HG03103 (cell line): ENCODE measurements around the gene POLN.

Source experiments
- ATAC-seq: cut with Tn5 transposase; IDR thresholded peaks from one replicate; pipeline ENCODE4 v1.9.1; 2021; ENCODE audit warnings: low read depth; ENCODE audit not compliant: unreplicated experiment

Gene POLN

DNA sequence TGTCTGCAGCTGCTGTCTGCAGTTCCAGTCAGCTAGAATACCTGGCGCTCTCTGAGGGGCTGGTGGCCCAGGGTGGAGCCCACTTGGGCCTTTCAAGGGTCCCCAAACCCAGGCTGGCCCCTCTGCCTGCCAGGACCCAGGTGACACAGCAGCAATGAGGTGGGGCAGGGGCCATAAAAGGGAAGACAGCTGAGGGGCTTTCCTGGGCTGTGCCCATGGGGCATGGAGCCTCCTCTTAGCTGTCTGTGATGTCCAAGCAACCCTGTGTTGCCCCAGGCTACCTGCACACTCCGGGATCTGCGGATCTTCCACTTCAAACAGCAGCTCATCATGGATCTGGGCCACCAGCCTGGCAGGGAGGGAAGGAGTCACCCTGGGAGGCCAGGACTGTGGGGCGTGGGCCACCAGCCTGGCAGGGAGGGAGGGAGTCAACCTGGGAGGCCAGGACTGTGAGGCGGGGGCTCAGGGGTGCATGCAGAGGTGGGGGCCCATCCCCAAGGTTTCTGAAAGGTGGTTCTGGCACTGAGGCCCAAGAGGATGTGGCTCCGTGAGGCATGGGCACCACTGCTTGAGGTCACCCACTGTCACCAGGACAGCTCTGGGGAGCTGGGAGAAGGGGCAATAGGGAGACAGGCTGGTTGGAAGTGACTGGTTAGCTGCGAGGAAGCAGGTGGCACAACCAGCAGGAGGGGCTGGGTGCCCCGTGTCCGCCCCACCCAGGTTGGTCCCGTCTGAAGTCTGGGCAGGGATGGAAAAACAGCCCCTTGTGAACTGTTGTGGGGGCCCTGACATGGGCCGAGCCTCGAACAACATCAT lies 166.5 kb downstream of the POLN start:
- ATAC-seq, result no peak

DNA sequence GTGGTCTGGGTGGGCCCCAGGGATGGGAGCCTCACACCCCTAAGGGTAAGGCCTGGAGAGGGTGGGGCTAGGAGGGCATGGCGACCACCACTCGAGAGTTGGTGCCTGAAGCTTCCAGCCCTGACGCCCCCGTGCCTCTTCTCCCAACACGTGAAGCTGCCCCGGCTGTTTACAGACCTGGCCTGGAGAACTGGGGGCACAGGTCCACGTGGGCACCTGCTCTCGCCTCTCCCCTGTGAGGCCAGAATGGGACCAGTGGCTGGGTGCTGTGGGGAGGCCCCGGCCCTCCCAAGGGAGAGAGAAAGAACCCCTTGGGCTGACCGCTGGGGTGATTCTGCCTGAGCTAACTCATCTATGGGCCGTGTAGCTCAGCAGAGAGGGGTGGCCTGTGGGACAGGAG lies 167.3 kb downstream of the POLN start:
- ATAC-seq, result no peak

GRCh38 chr4:2073808-2074481 lies 168.0 kb downstream of the POLN start:
- no peak for ATAC-seq

- no peak for ATAC-seq
Observed at GRCh38 chr4:2072971-2073807, 168.7 kb downstream of the POLN start.

DNA sequence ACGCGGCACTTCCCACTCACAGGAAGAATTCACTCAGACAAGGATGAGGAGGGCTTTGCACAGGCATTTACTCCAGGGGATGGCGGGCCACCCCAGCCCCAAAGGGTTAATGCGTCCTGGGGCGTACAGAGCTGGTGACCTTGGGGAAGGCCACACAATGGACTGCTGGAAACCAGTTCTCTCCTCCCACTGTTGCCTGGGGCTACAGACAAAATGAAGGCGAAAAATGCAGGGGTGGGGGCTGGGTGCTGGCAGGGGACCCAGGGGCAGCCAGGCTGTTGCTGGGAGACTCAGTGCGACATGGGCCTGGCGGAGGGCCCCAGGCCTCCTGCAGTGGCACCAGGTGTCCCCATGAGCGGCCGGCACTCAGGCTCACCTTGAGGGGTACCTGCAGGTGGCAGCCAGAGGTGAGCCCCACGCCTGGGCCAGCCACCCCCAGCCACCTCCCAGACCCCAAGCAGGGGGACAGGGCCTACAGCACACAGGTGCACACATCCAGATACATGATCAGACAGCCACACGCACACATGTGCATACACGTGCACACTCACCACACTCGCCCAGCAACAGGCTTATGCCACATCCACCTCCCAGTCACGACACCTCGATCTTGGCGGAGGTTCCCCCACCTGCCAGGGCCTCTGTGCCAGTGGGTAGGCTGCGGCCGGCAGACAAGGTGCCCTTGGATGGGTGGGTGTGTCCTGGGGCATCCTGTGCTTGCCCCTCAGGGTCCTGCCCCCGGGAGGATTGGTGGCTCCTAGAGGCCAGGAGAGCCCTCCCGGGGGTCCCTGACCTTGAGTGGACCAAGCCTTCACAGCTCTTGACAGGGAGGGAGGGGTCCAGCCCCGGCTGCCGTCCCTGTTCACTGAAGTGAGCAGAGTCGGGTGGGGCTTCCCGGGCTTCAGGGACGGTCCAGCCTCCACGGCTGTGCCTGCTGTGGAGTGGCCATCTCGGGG lies 169.7 kb downstream of the POLN start:
- no peak for ATAC-seq

DNA sequence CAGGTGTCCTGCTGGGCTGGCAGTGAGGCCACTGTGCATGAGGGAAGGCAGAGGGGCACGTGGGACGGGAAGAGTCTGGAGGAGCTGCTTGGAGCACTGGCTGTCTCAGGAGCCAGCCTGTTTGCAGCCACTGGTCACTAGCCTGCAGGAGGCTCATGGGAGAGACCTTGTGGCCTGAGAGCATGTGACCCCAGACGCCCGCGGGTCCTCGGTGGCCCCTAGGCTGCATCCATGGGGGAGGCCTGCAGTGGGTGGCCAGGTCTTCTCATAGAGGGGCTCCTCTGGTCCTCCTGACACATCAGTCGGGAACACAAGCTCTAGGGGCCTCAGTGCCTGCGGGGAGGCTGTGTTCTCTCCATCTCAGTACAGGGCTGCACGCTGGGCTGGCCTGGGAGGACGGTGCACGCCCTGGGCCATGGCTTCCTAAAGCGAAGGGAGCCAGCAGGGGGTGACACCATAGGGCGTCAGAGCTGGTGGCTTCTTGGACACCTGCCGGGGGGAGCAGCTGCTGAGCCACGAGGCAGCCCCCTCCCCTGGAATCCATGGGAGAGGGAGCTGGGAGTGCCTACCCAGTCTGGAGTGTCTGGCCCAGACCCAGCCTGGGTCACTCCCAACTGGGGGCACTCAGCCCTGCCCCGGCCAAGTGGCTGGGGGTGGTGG lies 170.5 kb downstream of the POLN start:
- ATAC-seq, result no peak

GRCh38 chr4:2070421-2071251 lies 171.3 kb downstream of the POLN start:
- no peak for ATAC-seq

- ATAC-seq, result no peak
Observed at GRCh38 chr4:2069986-2070385, 171.9 kb downstream of the POLN start.

GRCh38 chr4:2069161-2069971 lies 172.6 kb downstream of the POLN start:
- no peak for ATAC-seq

- ATAC-seq, result no peak
Observed at GRCh38 chr4:2068566-2068965, 173.4 kb downstream of the POLN start.

GRCh38 chr4:2068198-2068470 lies 173.8 kb downstream of the POLN start:
- no peak for ATAC-seq

GRCh38 chr4:2067446-2068197 lies 174.3 kb downstream of the POLN start:
- ATAC-seq, result no peak

DNA sequence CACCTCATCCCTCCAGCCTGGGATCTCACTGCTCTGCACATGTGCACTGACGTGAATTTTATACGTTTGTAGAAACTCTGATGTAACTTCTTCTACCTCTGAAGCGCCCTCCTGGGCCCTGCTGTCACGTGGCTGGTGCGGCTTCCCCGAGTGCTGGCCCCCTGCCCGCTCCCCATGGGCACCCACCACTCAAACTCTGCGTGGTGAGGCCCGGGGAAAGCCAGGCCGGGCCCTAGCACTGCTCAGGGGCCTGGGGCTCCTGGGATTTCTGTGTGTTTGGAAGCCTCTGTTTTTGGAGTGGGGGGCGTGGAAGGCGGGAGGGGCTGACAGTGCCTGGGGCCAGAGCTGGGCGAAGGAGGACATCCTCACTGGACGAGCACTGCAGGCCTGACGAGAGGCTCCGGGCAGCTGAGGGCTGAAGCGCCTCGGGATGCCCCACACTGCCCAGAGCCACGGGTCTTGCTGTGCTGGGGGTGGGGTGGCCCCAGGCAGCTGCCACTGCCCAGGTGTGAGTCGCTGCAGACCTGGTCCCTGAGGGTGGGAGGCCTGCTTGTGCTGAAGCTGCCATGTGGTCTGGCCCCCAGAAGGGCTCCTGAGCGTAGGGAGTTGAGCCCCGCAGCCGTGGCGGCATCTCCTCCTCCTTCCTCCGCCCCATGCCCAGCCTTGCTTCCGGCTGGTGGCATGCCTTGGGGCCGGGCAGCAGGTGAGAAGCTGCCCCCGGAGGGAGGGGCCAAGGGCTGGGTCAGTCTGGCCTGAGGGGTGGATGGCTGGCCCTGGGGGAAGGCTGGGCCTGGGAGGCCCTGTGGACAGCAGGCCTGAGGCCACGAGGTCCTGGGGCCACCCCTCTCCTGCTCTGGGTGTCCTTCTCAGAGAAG lies 175.1 kb downstream of the POLN start:
- ATAC-seq, result no peak

GRCh38 chr4:2066011-2066551 lies 175.8 kb downstream of the POLN start:
- no peak for ATAC-seq

GRCh38 chr4:2065106-2065930 lies 176.6 kb downstream of the POLN start:
- ATAC-seq, result no peak
